HepG2 (cell line): Measurements from ENCODE around the gene TMEM141. TPM values are rescaled to one million over a fixed set of nuclear protein-coding genes. Genes with fewer than 3 reads are reported as not detected.

Source experiments
- CSRNP1 ChIP-seq: sonication (generic); formaldehyde crosslinking; IDR thresholded peaks from 2 replicates; pipeline ENCODE4 v1.8.1; 2023; ENCODE audit warnings: mild to moderate bottlenecking, missing genetic modification reagents
- DZIP1 ChIP-seq: sonication (generic); formaldehyde crosslinking; IDR thresholded peaks from 2 replicates; pipeline ENCODE4 v1.5.0; 2020; ENCODE audit warnings: mild to moderate bottlenecking, missing genetic modification reagents
- ELK4 ChIP-seq: sonication (generic); formaldehyde crosslinking; IDR thresholded peaks from 2 replicates; pipeline ENCODE4 v1.9.0; 2021; ENCODE audit warnings: missing genetic modification reagents, borderline replicate concordance
- PREB ChIP-seq: sonication (generic); formaldehyde crosslinking; IDR thresholded peaks from 2 replicates; pipeline ENCODE4 v1.4.0; 2020; ENCODE audit warnings: missing genetic modification reagents
- TBX2 ChIP-seq: sonication (generic); formaldehyde crosslinking; IDR thresholded peaks from 2 replicates; pipeline ENCODE4 v1.5.0; 2020; ENCODE audit warnings: missing genetic modification reagents, mild to moderate bottlenecking, borderline replicate concordance
- THAP8 ChIP-seq: sonication (generic); formaldehyde crosslinking; IDR thresholded peaks from 2 replicates; pipeline ENCODE4 v1.5.1; 2020; ENCODE audit warnings: missing genetic modification reagents, mild to moderate bottlenecking, borderline replicate concordance
- UBTF ChIP-seq: sonication (generic); formaldehyde crosslinking; IDR thresholded peaks from 2 replicates; pipeline ENCODE4 v1.4.0; 2020; ENCODE audit warnings: mild to moderate bottlenecking, missing genetic modification reagents
- ZBTB42 ChIP-seq: sonication (generic); formaldehyde crosslinking; IDR thresholded peaks from 2 replicates; pipeline ENCODE4 v1.5.0; 2020; ENCODE audit warnings: mild to moderate bottlenecking, missing genetic modification reagents
- ZNF101 ChIP-seq: sonication (generic); formaldehyde crosslinking; IDR thresholded peaks from 2 replicates; pipeline ENCODE4 v1.4.0; 2020; ENCODE audit warnings: mild to moderate bottlenecking, low read depth, missing genetic modification reagents, borderline replicate concordance
- ZNF576 ChIP-seq: sonication (generic); formaldehyde crosslinking; IDR thresholded peaks from 2 replicates; pipeline ENCODE4 v1.4.0; 2020; ENCODE audit warnings: mild to moderate bottlenecking, missing genetic modification reagents
- ZNF770 ChIP-seq: sonication (generic); formaldehyde crosslinking; IDR thresholded peaks from 2 replicates; pipeline ENCODE4 v1.5.0; 2020; ENCODE audit warnings: mild to moderate bottlenecking, missing genetic modification reagents
- ZNF839 ChIP-seq: sonication (generic); formaldehyde crosslinking; IDR thresholded peaks from 2 replicates; pipeline ENCODE4 v1.4.0; 2020; ENCODE audit warnings: missing genetic modification reagents, mild to moderate bottlenecking, borderline replicate concordance
- ZSCAN30 ChIP-seq: sonication (generic); formaldehyde crosslinking; IDR thresholded peaks from 2 replicates; pipeline ENCODE4 v1.5.0; 2020; ENCODE audit warnings: mild to moderate bottlenecking, missing genetic modification reagents
- polyA plus RNA-seq, 8 experiments: library from polyadenylated mRNA; depleted of rRNA in 3 of 8; stranded (reverse) in 7 of 8; unstranded in 1 of 8; fragments of >200 nt; fragmentation: Illumina TruSeq in 4 of 8; extraction: Trizol in 4 of 8; gene quantifications; 2 replicates each; pipeline versions ENCODE4 v1.2.1 to v1.2.3, GENCODE V29; 2011 to 2016; ENCODE audit warnings: low read depth in 4 of 8, missing spikeins in 1 of 8, mixed read lengths in 1 of 8; ENCODE audit not compliant: insufficient read depth in 1 of 8
- total RNA-seq, 5 experiments: library from RNA; depleted of rRNA; stranded (reverse); fragments of >200 nt; fragmentation: Illumina TruSeq; extraction: Trizol; gene quantifications; 2 replicates each; pipeline ENCODE4 v1.2.3, GENCODE V29; 2016; ENCODE audit warnings: low read depth in 1 of 5

TMEM141 gene
- total and polyA plus RNA-seq, 2 of the 13 experiments (the other 11 are each of a cell fraction or from before 2014, with no cell fraction given), result 81.0 to 202 TPM

GRCh38 chr9:136798708-136799078, 7.5 kb downstream of the TMEM141 start (continued):
- TF ChIP-seq DZIP1 (CRISPR knock-in tag), result no peak
- no peak for TF ChIP-seq ZNF576 (CRISPR knock-in tag)
- TF ChIP-seq TBX2 (CRISPR knock-in tag), result no peak
- TF ChIP-seq ZNF839, result no peak
- TF ChIP-seq ZNF770 (CRISPR knock-in tag), result no peak
- no peak for TF ChIP-seq ELK4
- no peak for TF ChIP-seq CSRNP1 (CRISPR knock-in tag)
- no peak for TF ChIP-seq UBTF
- no peak for TF ChIP-seq PREB (CRISPR knock-in tag)
- TF ChIP-seq ZBTB42, result no peak
- 0 out of 2 replicates have a peak, but pooled peaks have one; percentile 8 for TF ChIP-seq THAP8
- TF ChIP-seq ZSCAN30 (CRISPR knock-in tag), result no peak
- no peak for TF ChIP-seq ZNF101 (CRISPR knock-in tag)
